GM19438 (cell line): ENCODE data around the gene KLF7.

Source experiments
- ATAC-seq: cut with Tn5 transposase; IDR thresholded peaks from one replicate; pipeline ENCODE4 v1.9.1; 2021; ENCODE audit warnings: low read depth; ENCODE audit not compliant: unreplicated experiment

Gene KLF7

GRCh38 chr2:207073412-207073800, 92.3 kb downstream of the KLF7 start:
- no peak for ATAC-seq

DNA sequence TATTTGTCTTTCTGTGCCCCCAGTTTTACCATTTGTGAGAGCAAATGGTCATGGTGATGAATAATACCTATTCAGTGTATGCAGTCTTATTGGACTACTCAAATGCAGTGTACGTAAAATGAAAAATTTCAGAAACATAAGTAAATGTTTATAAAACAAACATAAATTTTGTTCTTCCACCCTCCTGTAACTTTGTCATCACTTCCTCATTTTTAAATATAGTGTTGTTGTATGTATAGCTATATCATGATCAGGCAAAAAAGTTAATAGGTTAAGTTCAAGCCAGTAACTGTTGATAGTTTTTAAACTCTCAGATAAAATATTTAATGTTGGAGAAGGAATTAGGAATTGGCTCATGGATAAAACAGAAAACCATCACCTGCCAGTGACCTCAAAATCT, 93.2 kb downstream of the KLF7 start:
- ATAC-seq: no peak

GRCh38 chr2:207071820-207072219, 93.9 kb downstream of the KLF7 start:
- no peak for ATAC-seq

GRCh38 chr2:207067473-207067872, 98.3 kb downstream of the KLF7 start:
- ATAC-seq: no peak

- no peak for ATAC-seq
Measured at GRCh38 chr2:207066791-207067460, 98.8 kb downstream of the KLF7 start.

DNA sequence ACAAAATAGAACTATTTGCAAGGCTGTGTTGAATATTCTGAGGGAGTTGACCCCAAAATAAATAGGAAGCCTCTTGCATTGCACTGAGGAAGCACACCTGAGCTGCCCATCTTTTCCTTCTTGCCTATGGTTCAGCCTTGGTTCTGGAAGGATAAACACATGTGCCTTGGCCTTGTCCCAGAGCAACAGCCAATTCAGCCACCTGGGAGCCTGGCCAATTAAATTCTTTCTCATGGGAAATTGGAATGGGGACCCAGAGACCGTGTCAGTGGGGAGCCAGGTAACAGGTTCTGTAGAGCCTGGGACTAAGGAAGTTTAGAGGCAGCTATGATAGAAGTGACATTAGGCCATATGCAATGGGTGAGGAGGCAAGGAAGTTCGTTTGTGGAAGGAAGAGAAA, 99.6 kb downstream of the KLF7 start:
- ATAC-seq: no peak

GRCh38 chr2:207064128-207064690, 101.5 kb downstream of the KLF7 start:
- ATAC-seq: no peak

GRCh38 chr2:207061181-207061580, 104.6 kb downstream of the KLF7 start:
- no peak for ATAC-seq

DNA sequence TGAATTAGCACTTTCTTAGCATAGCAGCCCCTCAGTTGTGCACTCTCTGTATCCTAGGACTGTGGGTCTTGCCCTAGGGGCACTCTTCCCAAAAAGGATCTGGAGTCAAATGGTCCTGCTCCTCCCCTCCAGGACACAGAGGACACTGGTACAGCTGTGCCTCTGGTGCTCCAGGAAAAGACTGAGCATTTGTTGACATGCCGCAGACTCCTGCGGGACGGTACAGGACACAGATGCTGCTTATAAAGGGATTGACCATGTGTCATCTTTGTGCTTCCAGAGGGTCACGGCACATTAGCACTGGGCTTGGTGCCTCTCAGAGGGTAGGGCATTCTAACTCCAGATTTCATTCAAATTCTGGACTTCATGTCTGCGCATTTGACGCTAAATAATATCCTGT, 110.5 kb downstream of the KLF7 start:
- no peak for ATAC-seq

DNA sequence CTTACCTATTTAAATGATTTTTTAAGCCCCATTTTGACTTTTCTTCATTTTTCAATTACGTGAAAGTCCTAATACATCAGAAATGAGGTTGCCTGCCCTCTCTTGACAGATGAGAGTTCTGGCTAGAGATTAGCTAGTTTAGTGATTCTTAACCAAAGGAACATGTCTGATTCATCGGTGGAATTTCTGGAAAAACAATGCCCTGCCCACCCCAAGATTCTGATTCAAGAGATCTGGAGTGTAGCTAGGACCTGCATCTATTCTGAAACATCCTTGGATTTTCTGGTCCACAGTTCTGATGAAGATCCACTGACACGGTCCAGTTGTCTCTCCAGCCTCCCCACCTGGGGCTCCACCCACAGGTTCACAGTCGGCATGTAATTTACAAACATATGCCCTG, 111.2 kb downstream of the KLF7 start:
- ATAC-seq: no peak

DNA sequence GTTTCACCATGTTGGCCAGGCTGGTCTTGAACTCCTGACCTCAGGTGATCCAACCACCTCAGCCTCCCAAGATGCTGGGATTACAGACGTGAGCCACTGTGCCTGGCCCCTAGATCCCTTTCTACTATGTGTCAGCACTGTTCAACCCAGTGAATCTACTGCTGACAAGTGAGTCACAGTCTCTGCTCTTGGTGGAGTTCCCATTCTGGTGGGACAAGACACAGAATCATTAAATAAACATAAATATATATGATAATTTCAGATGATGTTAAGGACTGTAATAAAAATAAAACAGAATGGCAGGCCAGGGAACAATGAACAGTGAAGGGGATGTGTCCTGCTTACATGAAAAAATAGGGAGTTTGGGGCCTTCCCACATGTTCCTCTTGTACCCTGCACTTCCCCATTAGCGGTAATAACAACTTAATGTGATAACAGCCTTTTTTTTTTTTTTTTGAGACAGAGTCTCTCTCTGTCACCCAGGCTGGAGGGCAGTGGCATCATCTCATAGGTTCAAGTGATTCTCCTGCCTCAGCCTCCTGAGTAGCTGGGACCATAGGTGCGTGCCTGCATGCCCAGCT, 114.3 kb downstream of the KLF7 start:
- ATAC-seq: no peak

DNA sequence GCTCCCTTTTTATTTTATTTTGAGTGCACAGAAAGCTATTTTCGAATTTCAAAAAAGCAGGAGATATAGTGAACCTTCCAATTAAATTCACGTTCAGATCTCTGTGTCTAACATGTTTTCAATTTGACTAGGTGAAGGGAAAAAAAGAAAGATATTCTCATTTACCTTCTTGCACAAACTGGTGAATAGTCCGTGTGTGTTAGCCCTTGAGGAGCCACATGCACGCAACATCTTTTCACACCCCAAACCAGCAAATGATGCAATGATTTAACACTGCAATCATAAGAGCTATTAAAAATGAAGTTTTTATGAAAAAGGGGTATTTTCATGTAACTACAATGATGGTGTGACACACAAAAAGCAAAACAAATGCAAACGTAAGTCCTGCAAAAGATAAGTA, 116.6 kb downstream of the KLF7 start:
- ATAC-seq: no peak

DNA sequence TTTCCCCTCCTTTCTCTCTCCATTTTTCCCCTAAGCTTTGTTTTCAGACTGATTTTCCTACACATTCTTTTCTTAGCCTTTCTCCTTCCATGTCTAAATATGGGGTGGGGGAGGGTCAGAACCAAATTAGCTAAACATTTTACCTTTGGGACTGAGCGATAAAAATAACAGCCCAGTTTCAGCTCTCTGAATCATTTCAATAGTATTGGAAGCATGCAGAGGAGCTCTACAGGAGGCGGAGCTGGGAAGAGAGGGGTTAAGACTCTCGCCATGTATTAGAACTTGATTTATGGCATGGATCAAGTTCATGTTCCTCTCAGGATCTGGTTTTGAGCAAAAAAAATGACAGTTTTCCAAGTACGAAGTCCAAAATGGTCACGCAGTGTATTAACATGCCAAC, 117.3 kb downstream of the KLF7 start:
- ATAC-seq: no peak

- ATAC-seq: no peak
Measured at GRCh38 chr2:207046724-207047123, 119.0 kb downstream of the KLF7 start.

- ATAC-seq: no peak
Measured at GRCh38 chr2:207045531-207045930, 120.2 kb downstream of the KLF7 start.

GRCh38 chr2:207044379-207045362, 121.1 kb downstream of the KLF7 start:
- ATAC-seq: no peak

- ATAC-seq: no peak
Measured at GRCh38 chr2:207042841-207043240, 122.9 kb downstream of the KLF7 start.

- ATAC-seq: no peak
Measured at GRCh38 chr2:207041786-207042554, 123.8 kb downstream of the KLF7 start.

DNA sequence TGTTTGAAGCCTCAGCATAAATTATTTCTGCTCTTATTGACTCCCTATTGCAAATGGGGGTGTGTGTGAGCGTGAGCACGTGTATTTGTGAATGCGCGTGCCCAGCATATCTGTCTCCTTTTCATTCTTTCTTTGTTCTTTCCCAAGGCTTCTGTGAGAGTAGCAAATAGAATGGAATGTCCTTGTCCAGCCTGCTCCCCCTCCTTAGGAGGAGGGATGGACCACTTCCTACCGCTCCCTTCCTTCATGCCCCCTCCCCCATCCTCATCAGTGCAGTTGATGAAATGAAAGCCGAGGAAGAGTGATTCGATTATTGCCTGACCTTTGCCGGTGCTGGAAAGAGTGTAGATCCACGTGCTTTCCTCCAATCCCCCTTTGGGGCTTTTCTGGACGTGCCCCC, 124.5 kb downstream of the KLF7 start:
- no peak for ATAC-seq

DNA sequence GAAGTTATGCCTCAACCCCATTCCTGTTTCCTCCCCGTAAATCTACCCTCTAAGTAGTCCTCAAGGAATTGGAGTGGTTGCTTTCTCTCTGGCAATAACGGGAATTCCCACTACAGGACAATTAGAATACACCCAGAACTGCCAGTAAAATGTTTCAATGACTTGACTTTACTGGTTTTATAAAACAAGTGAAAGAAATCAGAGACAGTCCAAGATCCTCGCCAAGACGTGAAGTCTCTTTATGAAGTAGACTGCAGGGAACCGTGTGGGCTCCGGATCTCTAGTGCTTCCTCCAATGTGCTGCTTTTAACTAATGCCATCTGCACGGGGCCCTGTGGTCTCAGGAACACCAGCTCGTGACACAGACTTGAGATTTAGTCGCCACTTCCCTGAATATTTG, 125.1 kb downstream of the KLF7 start:
- ATAC-seq: no peak
